DLD1 (cell line): Measurements from ENCODE around the gene MGMT.

Source experiments
- in situ Hi-C: cut with HindIII; loops from 2 replicates; pipeline ENCODE4 v1.10.0; 2017; ENCODE audit warnings: low sequenced_read_pairs

Gene MGMT

GRCh38 chr10:129755158-129755591, 288.1 kb downstream of the MGMT start:
- in situ Hi-C loops, result no loop called here

- in situ Hi-C loops, result no loop called here
Measured at GRCh38 chr10:129755621-129756020, 288.6 kb downstream of the MGMT start.

- in situ Hi-C loops, result no loop called here
Measured at GRCh38 chr10:129756912-129757901, 290.2 kb downstream of the MGMT start.

- in situ Hi-C loops, result no loop called here
Measured at GRCh38 chr10:129758207-129759021, 291.4 kb downstream of the MGMT start.

- in situ Hi-C loops, result no loop called here
Measured at GRCh38 chr10:129759214-129760002, 292.4 kb downstream of the MGMT start.

GRCh38 chr10:129760003-129760315, 292.9 kb downstream of the MGMT start:
- in situ Hi-C loops, result no loop called here

GRCh38 chr10:129760416-129760815, 293.4 kb downstream of the MGMT start:
- in situ Hi-C loops, result no loop called here

- in situ Hi-C loops, result no loop called here
Measured at GRCh38 chr10:129761197-129761972, 294.3 kb downstream of the MGMT start.

GRCh38 chr10:129761981-129762956, 295.2 kb downstream of the MGMT start:
- in situ Hi-C loops, result no loop called here

GRCh38 chr10:129764011-129764900, 297.2 kb downstream of the MGMT start:
- in situ Hi-C loops, result no loop called here

- in situ Hi-C loops, result no loop called here
Measured at GRCh38 chr10:129764901-129765663, 298.0 kb downstream of the MGMT start.

- in situ Hi-C loops, result no loop called here
Measured at GRCh38 chr10:129765664-129766550, 298.9 kb downstream of the MGMT start.

- in situ Hi-C loops, result no loop called here
Measured at GRCh38 chr10:129766611-129767550, 299.8 kb downstream of the MGMT start.

GRCh38 chr10:129767751-129768150, 300.7 kb downstream of the MGMT start:
- in situ Hi-C loops, result no loop called here
